WTC11 (cell line): ENCODE results near the gene OBI1. TPM values are rescaled to one million over a fixed set of nuclear protein-coding genes. Genes with fewer than 3 reads are reported as not detected.

Experiments
- ATAC-seq: fragments of 200-7000 bp; cut with Tn5 transposase; 2 replicates; pipeline ENCODE4 v1.10.0; 2021; ENCODE audit warnings: mild to moderate bottlenecking, moderate library complexity
- CTCF ChIA-PET: fragments of 300-600 bp; sonication (Branson Sonifier 250); formaldehyde crosslinking; loops from one replicate; lab custom pipeline; 2021; ENCODE audit warnings: antibody characterized with exemption; lab: Charles Lee
- POLR2A ChIA-PET: fragments of 350-600 bp; sonication (Branson Sonifier 250); formaldehyde crosslinking; loops from one replicate; lab custom pipeline; 2021; ENCODE audit warnings: antibody characterized with exemption; lab: Charles Lee
- DNase-seq: peaks from one replicate; pipeline ENCODE4 v3.0.0; 2021; ENCODE audit warnings: low spot score
- H3K27ac Mint-ChIP-seq: 2 replicates; pipeline ENCODE4 v1.8.0; 2021; ENCODE audit warnings: mixed read lengths
- H3K27me3 Mint-ChIP-seq: 2 replicates; pipeline ENCODE4 v1.8.0; 2021; ENCODE audit warnings: low read depth, mild to moderate bottlenecking, moderate library complexity, mixed read lengths
- H3K36me3 Mint-ChIP-seq: 2 replicates; pipeline ENCODE4 v1.8.0; 2021; ENCODE audit warnings: mixed read lengths
- H3K4me1 Mint-ChIP-seq: 2 replicates; pipeline ENCODE4 v1.8.0; 2022; ENCODE audit warnings: mixed read lengths
- H3K4me3 Mint-ChIP-seq: 2 replicates; pipeline ENCODE4 v1.8.0; 2021; ENCODE audit warnings: mild to moderate bottlenecking, moderate library complexity, mixed read lengths
- H3K9me3 Mint-ChIP-seq: 2 replicates; pipeline ENCODE4 v1.8.0; 2021; ENCODE audit warnings: mixed read lengths
- ATF1 ChIP-seq: sonication (generic); formaldehyde crosslinking; IDR thresholded peaks from 2 replicates; pipeline ENCODE4 v1.8.1; 2023; ENCODE audit warnings: mild to moderate bottlenecking, moderate library complexity, missing genetic modification reagents
- ELF4 ChIP-seq: sonication (generic); formaldehyde crosslinking; IDR thresholded peaks from 2 replicates; pipeline ENCODE4 v1.8.1; 2022; ENCODE audit warnings: low read depth, mild to moderate bottlenecking, moderate library complexity, missing genetic modification reagents
- EMX1 ChIP-seq: fragments of 250-450 bp; sonication (Bioruptor Pico); IDR thresholded peaks from 2 replicates; pipeline ENCODE4 v1.8.0; 2021; ENCODE audit warnings: mild to moderate bottlenecking
- ETV6 ChIP-seq: sonication (generic); formaldehyde crosslinking; IDR thresholded peaks from 2 replicates; pipeline ENCODE4 v1.8.1; 2022; ENCODE audit warnings: mild to moderate bottlenecking, missing genetic modification reagents
- FOXJ3 ChIP-seq: sonication (generic); formaldehyde crosslinking; IDR thresholded peaks from 2 replicates; pipeline ENCODE4 v1.9.0; 2021; ENCODE audit warnings: missing genetic modification reagents, mild to moderate bottlenecking, borderline replicate concordance
- GTF2I ChIP-seq: fragments of 250-450 bp; sonication (Bioruptor Pico); conservative IDR thresholded peaks from 2 replicates; pipeline ENCODE4 v1.4.0; 2021; ENCODE audit warnings: mild to moderate bottlenecking
- IRF2 ChIP-seq: sonication (generic); formaldehyde crosslinking; IDR thresholded peaks from 2 replicates; pipeline ENCODE4 v1.8.0; 2022; ENCODE audit warnings: low read depth, missing genetic modification reagents, borderline replicate concordance
- JAZF1 ChIP-seq: fragments of 250-450 bp; sonication (Bioruptor Pico); IDR thresholded peaks from 2 replicates; pipeline ENCODE4 v1.9.0; 2021; ENCODE audit warnings: moderate library complexity, mild to moderate bottlenecking, inconsistent platforms
- MYBL2 ChIP-seq: sonication (generic); formaldehyde crosslinking; IDR thresholded peaks from 2 replicates; pipeline ENCODE4 v1.8.1; 2023; ENCODE audit warnings: mild to moderate bottlenecking, moderate library complexity, missing genetic modification reagents
- NFATC4 ChIP-seq: fragments of 250-450 bp; sonication (Bioruptor Pico); IDR thresholded peaks from 2 replicates; pipeline ENCODE4 v1.9.0; 2021; ENCODE audit warnings: mild to moderate bottlenecking
- NR2C2 ChIP-seq: sonication (generic); formaldehyde crosslinking; IDR thresholded peaks from 2 replicates; pipeline ENCODE4 v1.8.0; 2022; ENCODE audit warnings: mild to moderate bottlenecking, missing genetic modification reagents
- SP1 ChIP-seq: sonication (generic); formaldehyde crosslinking; conservative IDR thresholded peaks from 2 replicates; pipeline ENCODE4 v1.8.1; 2022; ENCODE audit warnings: missing genetic modification reagents
- TCF7 ChIP-seq: sonication (generic); formaldehyde crosslinking; IDR thresholded peaks from 2 replicates; pipeline ENCODE4 v1.8.0; 2022; ENCODE audit warnings: mild to moderate bottlenecking, low read depth, missing genetic modification reagents, moderate library complexity
- ZBTB21 ChIP-seq: sonication (generic); formaldehyde crosslinking; IDR thresholded peaks from 2 replicates; pipeline ENCODE4 v1.8.1; 2023; ENCODE audit warnings: mild to moderate bottlenecking, missing genetic modification reagents, borderline replicate concordance
- ZNF121 ChIP-seq: sonication (generic); formaldehyde crosslinking; IDR thresholded peaks from 2 replicates; pipeline ENCODE4 v1.8.0; 2023; ENCODE audit warnings: missing genetic modification reagents
- ZNF138 ChIP-seq: sonication (generic); formaldehyde crosslinking; conservative IDR thresholded peaks from 2 replicates; pipeline ENCODE4 v1.8.1; 2022; ENCODE audit warnings: mild to moderate bottlenecking, moderate library complexity, missing genetic modification reagents
- ZNF219 ChIP-seq: sonication (generic); formaldehyde crosslinking; IDR thresholded peaks from 2 replicates; pipeline ENCODE4 v1.8.0; 2023; ENCODE audit warnings: missing genetic modification reagents, mild to moderate bottlenecking, borderline replicate concordance
- ZNF263 ChIP-seq: sonication (generic); formaldehyde crosslinking; IDR thresholded peaks from 2 replicates; pipeline ENCODE4 v1.8.1; 2022; ENCODE audit warnings: low read depth, mild to moderate bottlenecking, moderate library complexity, missing genetic modification reagents
- total RNA-seq: library from RNA; stranded (reverse); gene quantifications from 3 replicates; pipeline ENCODE4 v1.2.3, GENCODE V29; 2021
- TF ChIP-seq, protein P1 (sequence below): sonication (generic); formaldehyde crosslinking; IDR thresholded peaks from 2 replicates; pipeline ENCODE4 v1.8.0; 2023; ENCODE audit warnings: missing genetic modification reagents, mild to moderate bottlenecking, borderline replicate concordance
- TF ChIP-seq, protein P2 (sequence below): fragments of 250-450 bp; sonication (Bioruptor Pico); IDR thresholded peaks from 2 replicates; pipeline ENCODE4 v1.9.0; 2021; ENCODE audit warnings: mild to moderate bottlenecking
- TF ChIP-seq, protein P3 (sequence below): sonication (generic); formaldehyde crosslinking; IDR thresholded peaks from 2 replicates; pipeline ENCODE4 v1.8.1; 2022; ENCODE audit warnings: low read depth, missing genetic modification reagents, borderline replicate concordance
- TF ChIP-seq, protein P4 (sequence below): sonication (generic); formaldehyde crosslinking; IDR thresholded peaks from 2 replicates; pipeline ENCODE4 v1.8.0; 2022; ENCODE audit warnings: mild to moderate bottlenecking, missing genetic modification reagents
- TF ChIP-seq, protein P5 (sequence below): sonication (generic); formaldehyde crosslinking; IDR thresholded peaks from 2 replicates; pipeline ENCODE4 v1.8.0; 2022; ENCODE audit warnings: mild to moderate bottlenecking, missing genetic modification reagents
- TF ChIP-seq, protein P6 (sequence below): sonication (generic); formaldehyde crosslinking; IDR thresholded peaks from 2 replicates; pipeline ENCODE4 v1.8.1; 2022; ENCODE audit warnings: low read depth, mild to moderate bottlenecking, moderate library complexity, missing genetic modification reagents, borderline replicate concordance

The OBI1 gene
- total RNA-seq, 1 experiment from 2014 or later: 13.4 TPM

DNA sequence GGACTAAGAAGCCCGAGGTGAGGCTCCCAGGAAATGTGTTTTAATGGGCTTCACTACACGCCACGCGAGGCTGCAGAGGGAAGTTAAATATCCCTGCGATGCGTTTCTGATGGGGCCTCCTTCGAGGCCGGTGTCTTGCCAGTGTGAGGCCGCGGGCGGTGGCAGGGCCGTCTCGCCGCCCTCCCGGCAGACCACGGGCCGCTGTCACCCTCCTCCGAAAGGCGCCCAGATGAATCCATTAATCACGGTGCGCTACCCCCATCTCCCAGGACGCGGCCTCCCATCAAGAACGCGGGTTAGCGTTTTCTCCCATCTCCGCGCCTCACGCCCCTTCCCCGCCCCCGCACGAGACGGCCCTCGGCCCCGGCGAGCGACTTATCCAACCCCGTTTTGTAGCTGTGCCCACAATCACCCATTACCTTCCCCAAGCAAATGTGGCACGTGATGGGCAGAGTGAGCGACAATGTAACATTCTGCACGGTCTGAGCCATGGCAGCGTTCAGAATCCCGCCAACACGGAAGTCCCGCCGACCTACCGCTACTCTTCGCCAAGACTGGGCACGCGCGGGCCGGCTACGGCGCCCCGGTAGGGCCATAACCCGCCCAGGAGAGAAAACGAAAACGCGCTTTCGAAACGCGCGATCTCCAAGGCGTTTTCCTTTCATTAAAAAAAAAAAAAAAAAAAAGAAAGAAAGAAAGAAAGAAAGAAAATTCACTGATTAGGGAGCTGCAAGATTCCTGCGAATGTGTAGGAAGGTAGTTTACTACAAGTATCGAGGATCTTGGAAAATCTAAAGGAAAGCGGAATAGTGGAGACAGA lies at the start of gene OBI1 (continued):
- TF ChIP-seq, protein P1, sequence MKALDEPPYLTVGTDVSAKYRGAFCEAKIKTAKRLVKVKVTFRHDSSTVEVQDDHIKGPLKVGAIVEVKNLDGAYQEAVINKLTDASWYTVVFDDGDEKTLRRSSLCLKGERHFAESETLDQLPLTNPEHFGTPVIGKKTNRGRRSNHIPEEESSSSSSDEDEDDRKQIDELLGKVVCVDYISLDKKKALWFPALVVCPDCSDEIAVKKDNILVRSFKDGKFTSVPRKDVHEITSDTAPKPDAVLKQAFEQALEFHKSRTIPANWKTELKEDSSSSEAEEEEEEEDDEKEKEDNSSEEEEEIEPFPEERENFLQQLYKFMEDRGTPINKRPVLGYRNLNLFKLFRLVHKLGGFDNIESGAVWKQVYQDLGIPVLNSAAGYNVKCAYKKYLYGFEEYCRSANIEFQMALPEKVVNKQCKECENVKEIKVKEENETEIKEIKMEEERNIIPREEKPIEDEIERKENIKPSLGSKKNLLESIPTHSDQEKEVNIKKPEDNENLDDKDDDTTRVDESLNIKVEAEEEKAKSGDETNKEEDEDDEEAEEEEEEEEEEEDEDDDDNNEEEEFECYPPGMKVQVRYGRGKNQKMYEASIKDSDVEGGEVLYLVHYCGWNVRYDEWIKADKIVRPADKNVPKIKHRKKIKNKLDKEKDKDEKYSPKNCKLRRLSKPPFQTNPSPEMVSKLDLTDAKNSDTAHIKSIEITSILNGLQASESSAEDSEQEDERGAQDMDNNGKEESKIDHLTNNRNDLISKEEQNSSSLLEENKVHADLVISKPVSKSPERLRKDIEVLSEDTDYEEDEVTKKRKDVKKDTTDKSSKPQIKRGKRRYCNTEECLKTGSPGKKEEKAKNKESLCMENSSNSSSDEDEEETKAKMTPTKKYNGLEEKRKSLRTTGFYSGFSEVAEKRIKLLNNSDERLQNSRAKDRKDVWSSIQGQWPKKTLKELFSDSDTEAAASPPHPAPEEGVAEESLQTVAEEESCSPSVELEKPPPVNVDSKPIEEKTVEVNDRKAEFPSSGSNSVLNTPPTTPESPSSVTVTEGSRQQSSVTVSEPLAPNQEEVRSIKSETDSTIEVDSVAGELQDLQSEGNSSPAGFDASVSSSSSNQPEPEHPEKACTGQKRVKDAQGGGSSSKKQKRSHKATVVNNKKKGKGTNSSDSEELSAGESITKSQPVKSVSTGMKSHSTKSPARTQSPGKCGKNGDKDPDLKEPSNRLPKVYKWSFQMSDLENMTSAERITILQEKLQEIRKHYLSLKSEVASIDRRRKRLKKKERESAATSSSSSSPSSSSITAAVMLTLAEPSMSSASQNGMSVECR (CRISPR knock-in tag): peak; percentile 66; the same call in 1 of the 2 replicates
- TF ChIP-seq ZBTB21 (CRISPR knock-in tag) (no peak), ZNF263 (CRISPR knock-in tag) (no peak), TCF7 (CRISPR knock-in tag) (0 out of 2 replicates have a peak, but pooled peaks have one; percentile 73), ZNF219 (CRISPR knock-in tag) (0 out of 2 replicates have a peak, but pooled peaks have one; percentile 55), NFATC4 (no peak), ZNF121 (CRISPR knock-in tag) (no peak), EMX1 (CRISPR knock-in tag) (no peak), JAZF1 (CRISPR knock-in tag) (no peak), GTF2I (CRISPR knock-in tag) (no peak), ATF1 (CRISPR knock-in tag) (no peak), SP1 (peak; percentile 77), IRF2 (CRISPR knock-in tag) (no peak), ETV6 (CRISPR knock-in tag) (peak; percentile 85; the same call in 1 of the 2 replicates), NR2C2 (CRISPR knock-in tag) (no peak)
- TF ChIP-seq, protein P2, sequence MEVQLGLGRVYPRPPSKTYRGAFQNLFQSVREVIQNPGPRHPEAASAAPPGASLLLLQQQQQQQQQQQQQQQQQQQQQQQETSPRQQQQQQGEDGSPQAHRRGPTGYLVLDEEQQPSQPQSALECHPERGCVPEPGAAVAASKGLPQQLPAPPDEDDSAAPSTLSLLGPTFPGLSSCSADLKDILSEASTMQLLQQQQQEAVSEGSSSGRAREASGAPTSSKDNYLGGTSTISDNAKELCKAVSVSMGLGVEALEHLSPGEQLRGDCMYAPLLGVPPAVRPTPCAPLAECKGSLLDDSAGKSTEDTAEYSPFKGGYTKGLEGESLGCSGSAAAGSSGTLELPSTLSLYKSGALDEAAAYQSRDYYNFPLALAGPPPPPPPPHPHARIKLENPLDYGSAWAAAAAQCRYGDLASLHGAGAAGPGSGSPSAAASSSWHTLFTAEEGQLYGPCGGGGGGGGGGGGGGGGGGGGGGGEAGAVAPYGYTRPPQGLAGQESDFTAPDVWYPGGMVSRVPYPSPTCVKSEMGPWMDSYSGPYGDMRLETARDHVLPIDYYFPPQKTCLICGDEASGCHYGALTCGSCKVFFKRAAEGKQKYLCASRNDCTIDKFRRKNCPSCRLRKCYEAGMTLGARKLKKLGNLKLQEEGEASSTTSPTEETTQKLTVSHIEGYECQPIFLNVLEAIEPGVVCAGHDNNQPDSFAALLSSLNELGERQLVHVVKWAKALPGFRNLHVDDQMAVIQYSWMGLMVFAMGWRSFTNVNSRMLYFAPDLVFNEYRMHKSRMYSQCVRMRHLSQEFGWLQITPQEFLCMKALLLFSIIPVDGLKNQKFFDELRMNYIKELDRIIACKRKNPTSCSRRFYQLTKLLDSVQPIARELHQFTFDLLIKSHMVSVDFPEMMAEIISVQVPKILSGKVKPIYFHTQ (CRISPR knock-in tag): no peak
- TF ChIP-seq, protein P3, sequence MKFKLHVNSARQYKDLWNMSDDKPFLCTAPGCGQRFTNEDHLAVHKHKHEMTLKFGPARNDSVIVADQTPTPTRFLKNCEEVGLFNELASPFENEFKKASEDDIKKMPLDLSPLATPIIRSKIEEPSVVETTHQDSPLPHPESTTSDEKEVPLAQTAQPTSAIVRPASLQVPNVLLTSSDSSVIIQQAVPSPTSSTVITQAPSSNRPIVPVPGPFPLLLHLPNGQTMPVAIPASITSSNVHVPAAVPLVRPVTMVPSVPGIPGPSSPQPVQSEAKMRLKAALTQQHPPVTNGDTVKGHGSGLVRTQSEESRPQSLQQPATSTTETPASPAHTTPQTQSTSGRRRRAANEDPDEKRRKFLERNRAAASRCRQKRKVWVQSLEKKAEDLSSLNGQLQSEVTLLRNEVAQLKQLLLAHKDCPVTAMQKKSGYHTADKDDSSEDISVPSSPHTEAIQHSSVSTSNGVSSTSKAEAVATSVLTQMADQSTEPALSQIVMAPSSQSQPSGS (CRISPR knock-in tag): no peak

DNA sequence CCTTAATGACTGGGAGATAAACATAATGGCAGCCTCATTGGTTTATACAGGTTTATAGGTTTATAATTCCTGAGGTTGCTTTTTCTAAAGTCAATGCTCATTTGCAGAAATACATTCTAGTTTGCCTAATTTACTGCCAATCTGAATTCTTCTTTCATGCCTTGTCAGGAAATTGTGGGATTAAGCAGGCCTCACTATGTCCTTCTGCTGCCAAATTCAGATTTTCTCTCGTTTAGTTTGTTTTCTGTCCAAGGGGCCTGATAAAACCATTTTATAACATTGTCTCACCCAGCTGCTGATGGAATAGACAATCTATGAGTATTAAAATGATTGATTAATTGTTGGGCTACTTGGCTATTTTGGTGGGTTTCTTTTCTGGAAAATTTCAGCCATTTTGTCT lies 42.4 kb upstream of the OBI1 start:
- no peak overlapping the region for H3K4me3 Mint-ChIP-seq
- no peaks in the 10 kb centered on the region for H3K27me3 Mint-ChIP-seq
- H3K9me3 Mint-ChIP-seq: peaks cover 13% of the 10 kb centered on the region
- ATAC-seq (no peak), DNase-seq (no peak)
- 0 out of 2 replicates have a peak, but pooled peaks cover 6% of the 10 kb centered on the region for H3K4me1 Mint-ChIP-seq
- H3K27ac Mint-ChIP-seq: no peak overlapping the region
- no peaks in the 10 kb centered on the region for H3K36me3 Mint-ChIP-seq
- CTCF ChIA-PET: no interaction called here
- POLR2A ChIA-PET: no interaction called here
- no peak for TF ChIP-seq ZNF121 (CRISPR knock-in tag)
- no peak for TF ChIP-seq ZNF138 (CRISPR knock-in tag)
- TF ChIP-seq, protein P4, sequence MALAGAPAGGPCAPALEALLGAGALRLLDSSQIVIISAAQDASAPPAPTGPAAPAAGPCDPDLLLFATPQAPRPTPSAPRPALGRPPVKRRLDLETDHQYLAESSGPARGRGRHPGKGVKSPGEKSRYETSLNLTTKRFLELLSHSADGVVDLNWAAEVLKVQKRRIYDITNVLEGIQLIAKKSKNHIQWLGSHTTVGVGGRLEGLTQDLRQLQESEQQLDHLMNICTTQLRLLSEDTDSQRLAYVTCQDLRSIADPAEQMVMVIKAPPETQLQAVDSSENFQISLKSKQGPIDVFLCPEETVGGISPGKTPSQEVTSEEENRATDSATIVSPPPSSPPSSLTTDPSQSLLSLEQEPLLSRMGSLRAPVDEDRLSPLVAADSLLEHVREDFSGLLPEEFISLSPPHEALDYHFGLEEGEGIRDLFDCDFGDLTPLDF (CRISPR knock-in tag): no peak
- TF ChIP-seq ETV6 (CRISPR knock-in tag): no peak
- TF ChIP-seq ATF1 (CRISPR knock-in tag): no peak
- no peak for TF ChIP-seq MYBL2 (CRISPR knock-in tag)
- TF ChIP-seq ELF4: no peak
- no peak for TF ChIP-seq FOXJ3 (CRISPR knock-in tag)
- TF ChIP-seq, protein P5, sequence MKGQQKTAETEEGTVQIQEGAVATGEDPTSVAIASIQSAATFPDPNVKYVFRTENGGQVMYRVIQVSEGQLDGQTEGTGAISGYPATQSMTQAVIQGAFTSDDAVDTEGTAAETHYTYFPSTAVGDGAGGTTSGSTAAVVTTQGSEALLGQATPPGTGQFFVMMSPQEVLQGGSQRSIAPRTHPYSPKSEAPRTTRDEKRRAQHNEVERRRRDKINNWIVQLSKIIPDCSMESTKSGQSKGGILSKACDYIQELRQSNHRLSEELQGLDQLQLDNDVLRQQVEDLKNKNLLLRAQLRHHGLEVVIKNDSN (CRISPR knock-in tag): no peak
- TF ChIP-seq ZBTB21 (CRISPR knock-in tag): no peak
- TF ChIP-seq, protein P6, sequence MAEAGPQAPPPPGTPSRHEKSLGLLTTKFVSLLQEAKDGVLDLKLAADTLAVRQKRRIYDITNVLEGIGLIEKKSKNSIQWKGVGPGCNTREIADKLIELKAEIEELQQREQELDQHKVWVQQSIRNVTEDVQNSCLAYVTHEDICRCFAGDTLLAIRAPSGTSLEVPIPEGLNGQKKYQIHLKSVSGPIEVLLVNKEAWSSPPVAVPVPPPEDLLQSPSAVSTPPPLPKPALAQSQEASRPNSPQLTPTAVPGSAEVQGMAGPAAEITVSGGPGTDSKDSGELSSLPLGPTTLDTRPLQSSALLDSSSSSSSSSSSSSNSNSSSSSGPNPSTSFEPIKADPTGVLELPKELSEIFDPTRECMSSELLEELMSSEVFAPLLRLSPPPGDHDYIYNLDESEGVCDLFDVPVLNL (CRISPR knock-in tag): no peak
